Mesenchymal stem cell (in vitro differentiated cells and primary cell): Measurements from ENCODE around the gene PPP1R7.

Experiments
- DNase-seq: peaks from one replicate; pipeline ENCODE4 v3.0.0-alpha.2; 2013
- H2AFZ ChIP-seq: one replicate; pipeline ENCODE4 v1.6.1; 2013; ENCODE audit warnings: low read depth, mild to moderate bottlenecking, control low read depth, inconsistent platforms, low read length, moderate library complexity
- H2AK5ac ChIP-seq: 2 replicates; pipeline ENCODE4 v1.6.1; 2013; ENCODE audit warnings: low read length, moderate library complexity, mild to moderate bottlenecking, inconsistent platforms; ENCODE audit not compliant: severe bottlenecking
- H2BK120ac ChIP-seq: one replicate; pipeline ENCODE4 v1.6.1; 2013; ENCODE audit warnings: low read depth, mild to moderate bottlenecking, inconsistent platforms, low read length, moderate library complexity
- H2BK12ac ChIP-seq, 2 experiments: one replicate each; pipeline ENCODE4 v1.6.1; 2013; ENCODE audit warnings: inconsistent platforms in 2 of 2, low read length in 2 of 2, mild to moderate bottlenecking in 2 of 2, moderate library complexity in 2 of 2, control low read depth in 1 of 2
- H2BK15ac ChIP-seq: one replicate; pipeline ENCODE4 v1.6.1; 2013; ENCODE audit warnings: mild to moderate bottlenecking, low read depth, inconsistent platforms; ENCODE audit not compliant: poor library complexity, severe bottlenecking
- H2BK5ac ChIP-seq: 2 replicates; pipeline ENCODE4 v1.6.1; 2013; ENCODE audit warnings: low read depth, mild to moderate bottlenecking, low read length, control low read depth, inconsistent platforms; ENCODE audit not compliant: poor library complexity, severe bottlenecking
- H3K14ac ChIP-seq, 2 experiments: one replicate each; pipeline ENCODE4 v1.6.1; 2013; ENCODE audit warnings: inconsistent platforms in 2 of 2, low read length in 2 of 2, control low read depth in 1 of 2, mild to moderate bottlenecking in 1 of 2, moderate library complexity in 1 of 2
- H3K18ac ChIP-seq, 2 experiments: one replicate each; pipeline ENCODE4 v1.6.1; 2013; ENCODE audit warnings: inconsistent platforms in 2 of 2, low read length in 2 of 2, control low read depth in 1 of 2, low read depth in 1 of 2, mild to moderate bottlenecking in 1 of 2
- H3K23ac ChIP-seq, 2 experiments: one replicate each; pipeline ENCODE4 v1.6.1; 2013; ENCODE audit warnings: inconsistent platforms in 2 of 2, low read length in 2 of 2, mild to moderate bottlenecking in 2 of 2, moderate library complexity in 2 of 2, control low read depth in 1 of 2
- H3K27ac ChIP-seq: 2 replicates; pipeline ENCODE4 v1.5.1; 2013; ENCODE audit warnings: mild to moderate bottlenecking, moderate library complexity, low read length, control low read depth, inconsistent platforms; ENCODE audit not compliant: poor library complexity, severe bottlenecking
- H3K27me3 ChIP-seq, 2 experiments: 2 replicates each; pipeline versions ENCODE4 v1.6.1 to v1.7.0; 2013; ENCODE audit warnings: low read length in 2 of 2, mild to moderate bottlenecking in 2 of 2, moderate library complexity in 2 of 2, control low read depth in 1 of 2, inconsistent platforms in 1 of 2; ENCODE audit not compliant: control insufficient read depth in 1 of 2, insufficient read depth in 1 of 2
- H3K36me3 ChIP-seq, 2 experiments: 2 replicates each; pipeline versions ENCODE4 v1.6.1 to v1.7.0; 2013; ENCODE audit warnings: low read length in 2 of 2, control low read depth in 1 of 2, inconsistent platforms in 1 of 2, low read depth in 1 of 2, mild to moderate bottlenecking in 1 of 2; ENCODE audit not compliant: insufficient read depth in 2 of 2, control insufficient read depth in 1 of 2
- H3K4ac ChIP-seq, 2 experiments: one replicate each; pipeline ENCODE4 v1.6.1; 2013; ENCODE audit warnings: inconsistent platforms in 2 of 2, low read length in 2 of 2, mild to moderate bottlenecking in 2 of 2, moderate library complexity in 2 of 2, control low read depth in 1 of 2, low read depth in 1 of 2
- H3K4me1 ChIP-seq: 2 replicates; pipeline ENCODE4 v1.6.1; 2013; ENCODE audit warnings: low read depth, low read length, control low read depth; ENCODE audit not compliant: control insufficient read depth, insufficient read depth
- H3K4me2 ChIP-seq: 2 replicates; pipeline ENCODE4 v1.6.1; 2013; ENCODE audit warnings: low read length, mild to moderate bottlenecking, inconsistent platforms; ENCODE audit not compliant: poor library complexity, severe bottlenecking
- H3K4me3 ChIP-seq, 2 experiments: 2 replicates each; pipeline versions ENCODE4 v1.5.1 to v1.7.0; 2013; ENCODE audit warnings: low read length in 2 of 2, mild to moderate bottlenecking in 2 of 2, control low read depth in 1 of 2, low read depth in 1 of 2; ENCODE audit not compliant: insufficient read depth in 1 of 2
- H3K79me1 ChIP-seq: replicated peaks from 2 replicates; pipeline ENCODE4 v1.6.1; 2013; ENCODE audit warnings: mild to moderate bottlenecking, control low read depth, low read length, inconsistent platforms; ENCODE audit not compliant: poor library complexity, severe bottlenecking
- H3K9ac ChIP-seq: 2 replicates; pipeline ENCODE4 v1.7.0; 2013; ENCODE audit warnings: mild to moderate bottlenecking, low read length, moderate library complexity
- H3K9me3 ChIP-seq: 2 replicates; pipeline ENCODE4 v1.7.0; 2013; ENCODE audit warnings: mild to moderate bottlenecking, low read length; ENCODE audit not compliant: control insufficient read depth
- H4K8ac ChIP-seq: one replicate; pipeline ENCODE4 v1.6.1; 2013; ENCODE audit warnings: inconsistent platforms, mild to moderate bottlenecking, low read length, moderate library complexity
- H4K91ac ChIP-seq: one replicate; pipeline ENCODE4 v1.6.1; 2013; ENCODE audit warnings: mild to moderate bottlenecking, low read length, inconsistent platforms
- WGBS: methylation state at CpG from one replicate; pipeline ENCODE4 v1.1.7; 2013; ENCODE audit warnings: mixed read lengths; 5-methylcytosine and 5-hydroxymethylcytosine counted together

Gene PPP1R7

GRCh38 chr2:241109210-241110088 lies 40.8 kb upstream of the PPP1R7 start:
- 84% methylated on average over 14 of the region's 14 CpGs for WGBS

GRCh38 chr2:241110089-241110606 lies 40.1 kb upstream of the PPP1R7 start:
- no peak overlapping the region for H3K14ac ChIP-seq
- no peak overlapping the region for H3K27ac ChIP-seq
- peaks cover 15 to 18% of the 10 kb centered on the region in 2 experiments for H3K36me3 ChIP-seq
- no peak overlapping the region for H3K9ac ChIP-seq
- WGBS, result 95% methylated on average over 9 of the region's 9 CpGs
- no peak overlapping the region for H2BK120ac ChIP-seq
- H3K4me2 ChIP-seq, result no peak overlapping the region
- H3K79me1 ChIP-seq, result no peaks in the 10 kb centered on the region
- H2AFZ ChIP-seq, result no peak overlapping the region
- H2BK12ac ChIP-seq, result no peak overlapping the region
- H3K4ac ChIP-seq, result no peak overlapping the region
- H3K9me3 ChIP-seq, result no peaks in the 10 kb centered on the region
- no peak overlapping the region for H3K23ac ChIP-seq
- H2AK5ac ChIP-seq, result no peak overlapping the region
- H3K4me3 ChIP-seq, result no peak overlapping the region
- no peak overlapping the region for H2BK5ac ChIP-seq
- no peak overlapping the region for H2BK15ac ChIP-seq
- H3K18ac ChIP-seq, result no peak overlapping the region
- DNase-seq, result no peak
- H3K4me1 ChIP-seq, result no peaks in the 10 kb centered on the region
- H3K27me3 ChIP-seq, result no peaks in the 10 kb centered on the region
- H4K8ac ChIP-seq, result no peak overlapping the region
- no peak overlapping the region for H4K91ac ChIP-seq

More at GRCh38 chr2:241109210-241110088, 40.8 kb upstream of the PPP1R7 start:
- Histone ChIP-seq H2BK5ac (no peak overlapping the region), H3K79me1 (no peaks in the 10 kb centered on the region), H3K18ac (no peak overlapping the region), H3K4ac (no peak overlapping the region), H3K4me1 (no peaks in the 10 kb centered on the region), H4K91ac (no peak overlapping the region), H3K9ac (no peak overlapping the region), H3K27me3 (no peaks in the 10 kb centered on the region), H3K9me3 (no peaks in the 10 kb centered on the region), H2AFZ (no peak overlapping the region), H2BK12ac (no peak overlapping the region), H3K36me3 (peaks cover 12 to 15% of the 10 kb centered on the region in 2 experiments), H3K4me3 (no peak overlapping the region), H3K23ac (no peak overlapping the region), H2BK120ac (no peak overlapping the region), H2AK5ac (no peak overlapping the region), H2BK15ac (no peak overlapping the region), H4K8ac (no peak overlapping the region), H3K14ac (no peak overlapping the region), H3K27ac (no peak overlapping the region), H3K4me2 (no peak overlapping the region)
- no peak for DNase-seq

- Histone ChIP-seq H3K27ac (no peak overlapping the region), H3K4me2 (no peak overlapping the region), H4K8ac (no peak overlapping the region), H3K4me3 (no peak overlapping the region), H3K14ac (no peak overlapping the region), H3K4ac (no peak overlapping the region), H3K9ac (no peak overlapping the region), H3K23ac (no peak overlapping the region), H2AK5ac (no peak overlapping the region), H3K27me3 (no peaks in the 10 kb centered on the region), H3K79me1 (no peaks in the 10 kb centered on the region), H3K4me1 (no peaks in the 10 kb centered on the region), H4K91ac (no peak overlapping the region), H3K9me3 (no peaks in the 10 kb centered on the region), H3K36me3 (peaks cover 15 to 18% of the 10 kb centered on the region in 2 experiments), H2BK5ac (no peak overlapping the region), H2BK120ac (no peak overlapping the region), H2BK15ac (no peak overlapping the region), H2BK12ac (no peak overlapping the region), H2AFZ (no peak overlapping the region), H3K18ac (no peak overlapping the region)
- 93% methylated on average over 17 of the region's 19 CpGs for WGBS
- DNase-seq, result no peak
These were observed 39.4 kb upstream of the PPP1R7 start for GRCh38 chr2:241110607-241111439.

- Histone ChIP-seq H3K27ac (no peak overlapping the region), H2BK5ac (no peak overlapping the region), H4K8ac (no peak overlapping the region), H2BK120ac (no peak overlapping the region), H2AK5ac (no peak overlapping the region), H3K9me3 (no peaks in the 10 kb centered on the region), H3K4me3 (no peak overlapping the region), H3K4ac (no peak overlapping the region), H3K36me3 (peaks cover 15 to 18% of the 10 kb centered on the region in 2 experiments), H3K14ac (no peak overlapping the region), H3K18ac (no peak overlapping the region), H3K23ac (no peak overlapping the region), H4K91ac (no peak overlapping the region), H3K4me2 (no peak overlapping the region), H3K27me3 (no peaks in the 10 kb centered on the region), H3K4me1 (no peaks in the 10 kb centered on the region), H2BK15ac (no peak overlapping the region), H2BK12ac (no peak overlapping the region), H2AFZ (no peak overlapping the region), H3K9ac (no peak overlapping the region), H3K79me1 (no peaks in the 10 kb centered on the region)
- WGBS, result 92% methylated on average over 9 of the region's 9 CpGs
- no peak for DNase-seq
These were observed 38.8 kb upstream of the PPP1R7 start for GRCh38 chr2:241111440-241111805.
